HL-60 (cell line): ENCODE results near the gene NSUN7.

Experiments
- DNase-seq, 2 experiments: peaks; one replicate each; pipeline ENCODE4 v3.0.0-alpha.2; 2010 to 2020; ENCODE audit warnings: low read depth in 1 of 2, low spot score in 1 of 2
- H3K27ac ChIP-seq: fragments of 250-450 bp; sonication (Bioruptor Pico); replicated peaks from 2 replicates; pipeline ENCODE4 v1.5.1; 2020; ENCODE audit warnings: mild to moderate bottlenecking, moderate library complexity
- H3K27me3 ChIP-seq: fragments of 250-450 bp; sonication (Bioruptor Pico); 2 replicates; pipeline ENCODE4 v1.5.1; 2021; ENCODE audit warnings: mild to moderate bottlenecking, moderate library complexity; ENCODE audit not compliant: insufficient read depth, poor library complexity, severe bottlenecking
- H3K4me3 ChIP-seq: replicated peaks from 2 replicates; pipeline ENCODE4 v1.5.1; 2011; ENCODE audit warnings: mild to moderate bottlenecking, control low read depth, low read length; ENCODE audit not compliant: insufficient read depth
- GABPA ChIP-seq: IDR thresholded peaks from 2 replicates; pipeline ENCODE4 v1.6.1; 2012; ENCODE audit warnings: low read depth
- POLR2AphosphoS5 ChIP-seq: IDR thresholded peaks from 2 replicates; pipeline ENCODE4 v1.6.1; 2012; ENCODE audit warnings: low read depth
- SPI1 ChIP-seq: IDR thresholded peaks from 2 replicates; pipeline ENCODE4 v1.6.1; 2012; ENCODE audit warnings: low read depth, mild to moderate bottlenecking, borderline replicate concordance
- TF ChIP-seq, protein P1 (sequence below): IDR thresholded peaks from one replicate; pipeline ENCODE4 v1.5.1; 2011; ENCODE audit warnings: low read length, control low read depth, inconsistent platforms; ENCODE audit not compliant: insufficient read depth
- TF ChIP-seq, protein P2 (sequence below): IDR thresholded peaks from 2 replicates; pipeline ENCODE4 v1.6.1; 2012; ENCODE audit warnings: low read depth; ENCODE audit not compliant: insufficient replicate concordance

Gene NSUN7

DNA sequence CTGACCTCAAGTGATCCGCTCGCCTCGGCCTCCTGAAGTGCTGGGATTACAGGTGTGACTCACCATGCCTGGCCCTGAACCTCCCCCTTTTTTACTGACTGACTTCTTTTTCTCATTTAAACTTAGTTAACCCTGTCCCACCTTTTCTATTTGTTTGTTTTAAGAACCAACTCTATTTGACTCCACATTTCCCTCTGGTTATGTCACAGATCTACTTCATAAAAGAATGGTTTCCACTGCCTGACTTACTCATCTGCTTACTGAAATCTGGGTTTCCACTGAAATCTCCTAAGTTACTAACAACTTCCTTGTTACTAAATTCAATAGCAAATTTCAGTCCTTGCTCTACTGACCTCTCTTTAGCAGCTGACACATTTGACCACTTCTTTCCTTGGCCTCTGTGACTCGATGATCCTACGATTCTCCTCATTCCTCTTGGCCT, 28.0 kb upstream of the NSUN7 start:
- TF ChIP-seq, protein P1, sequence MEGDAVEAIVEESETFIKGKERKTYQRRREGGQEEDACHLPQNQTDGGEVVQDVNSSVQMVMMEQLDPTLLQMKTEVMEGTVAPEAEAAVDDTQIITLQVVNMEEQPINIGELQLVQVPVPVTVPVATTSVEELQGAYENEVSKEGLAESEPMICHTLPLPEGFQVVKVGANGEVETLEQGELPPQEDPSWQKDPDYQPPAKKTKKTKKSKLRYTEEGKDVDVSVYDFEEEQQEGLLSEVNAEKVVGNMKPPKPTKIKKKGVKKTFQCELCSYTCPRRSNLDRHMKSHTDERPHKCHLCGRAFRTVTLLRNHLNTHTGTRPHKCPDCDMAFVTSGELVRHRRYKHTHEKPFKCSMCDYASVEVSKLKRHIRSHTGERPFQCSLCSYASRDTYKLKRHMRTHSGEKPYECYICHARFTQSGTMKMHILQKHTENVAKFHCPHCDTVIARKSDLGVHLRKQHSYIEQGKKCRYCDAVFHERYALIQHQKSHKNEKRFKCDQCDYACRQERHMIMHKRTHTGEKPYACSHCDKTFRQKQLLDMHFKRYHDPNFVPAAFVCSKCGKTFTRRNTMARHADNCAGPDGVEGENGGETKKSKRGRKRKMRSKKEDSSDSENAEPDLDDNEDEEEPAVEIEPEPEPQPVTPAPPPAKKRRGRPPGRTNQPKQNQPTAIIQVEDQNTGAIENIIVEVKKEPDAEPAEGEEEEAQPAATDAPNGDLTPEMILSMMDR: no peak
- TF ChIP-seq, protein P2, sequence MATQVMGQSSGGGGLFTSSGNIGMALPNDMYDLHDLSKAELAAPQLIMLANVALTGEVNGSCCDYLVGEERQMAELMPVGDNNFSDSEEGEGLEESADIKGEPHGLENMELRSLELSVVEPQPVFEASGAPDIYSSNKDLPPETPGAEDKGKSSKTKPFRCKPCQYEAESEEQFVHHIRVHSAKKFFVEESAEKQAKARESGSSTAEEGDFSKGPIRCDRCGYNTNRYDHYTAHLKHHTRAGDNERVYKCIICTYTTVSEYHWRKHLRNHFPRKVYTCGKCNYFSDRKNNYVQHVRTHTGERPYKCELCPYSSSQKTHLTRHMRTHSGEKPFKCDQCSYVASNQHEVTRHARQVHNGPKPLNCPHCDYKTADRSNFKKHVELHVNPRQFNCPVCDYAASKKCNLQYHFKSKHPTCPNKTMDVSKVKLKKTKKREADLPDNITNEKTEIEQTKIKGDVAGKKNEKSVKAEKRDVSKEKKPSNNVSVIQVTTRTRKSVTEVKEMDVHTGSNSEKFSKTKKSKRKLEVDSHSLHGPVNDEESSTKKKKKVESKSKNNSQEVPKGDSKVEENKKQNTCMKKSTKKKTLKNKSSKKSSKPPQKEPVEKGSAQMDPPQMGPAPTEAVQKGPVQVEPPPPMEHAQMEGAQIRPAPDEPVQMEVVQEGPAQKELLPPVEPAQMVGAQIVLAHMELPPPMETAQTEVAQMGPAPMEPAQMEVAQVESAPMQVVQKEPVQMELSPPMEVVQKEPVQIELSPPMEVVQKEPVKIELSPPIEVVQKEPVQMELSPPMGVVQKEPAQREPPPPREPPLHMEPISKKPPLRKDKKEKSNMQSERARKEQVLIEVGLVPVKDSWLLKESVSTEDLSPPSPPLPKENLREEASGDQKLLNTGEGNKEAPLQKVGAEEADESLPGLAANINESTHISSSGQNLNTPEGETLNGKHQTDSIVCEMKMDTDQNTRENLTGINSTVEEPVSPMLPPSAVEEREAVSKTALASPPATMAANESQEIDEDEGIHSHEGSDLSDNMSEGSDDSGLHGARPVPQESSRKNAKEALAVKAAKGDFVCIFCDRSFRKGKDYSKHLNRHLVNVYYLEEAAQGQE: no peak
- TF ChIP-seq SPI1: no peak
- no peak for TF ChIP-seq GABPA
- no peak for TF ChIP-seq POLR2AphosphoS5
- Histone ChIP-seq H3K4me3 (no peak overlapping the region), H3K27me3 (no peaks in the 10 kb centered on the region), H3K27ac (peak overlapping the region; percentile 58)
- DNase-seq: no peak

DNA sequence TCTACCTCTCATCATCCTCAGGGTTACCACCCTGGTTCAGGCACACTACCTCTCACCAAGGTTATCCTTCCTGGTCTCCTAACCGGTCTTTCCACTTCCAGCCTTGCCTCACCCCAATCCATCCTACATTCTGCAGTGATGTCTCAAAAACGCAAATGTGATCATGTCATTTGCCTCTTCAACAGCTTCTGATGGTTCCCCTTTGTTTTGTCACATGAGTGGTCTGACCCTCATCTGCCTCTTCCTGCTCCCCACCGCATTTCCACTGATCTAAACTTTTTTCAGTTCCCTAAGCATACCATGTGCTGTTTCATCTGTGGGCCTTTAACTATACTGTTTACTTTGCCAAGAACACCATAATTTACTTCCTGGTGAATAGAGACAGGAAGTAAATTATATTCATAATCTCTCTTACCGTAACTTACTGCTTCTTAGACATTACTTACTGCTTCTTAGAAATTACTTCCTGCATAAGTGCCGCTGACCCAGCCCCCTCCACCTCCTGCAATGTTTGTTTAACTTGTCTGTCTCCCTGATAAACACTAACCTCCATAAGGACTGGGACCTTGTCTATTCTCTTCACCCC, 27.1 kb upstream of the NSUN7 start:
- H3K27ac ChIP-seq: peak overlapping the region; percentile 58
- H3K4me3 ChIP-seq: no peak overlapping the region
- peak; percentile 49 to 64 for DNase-seq
- peak; percentile 11; the same call in 1 of the 2 replicates for TF ChIP-seq SPI1
- TF ChIP-seq, protein P2: no peak
- H3K27me3 ChIP-seq: no peaks in the 10 kb centered on the region

DNA sequence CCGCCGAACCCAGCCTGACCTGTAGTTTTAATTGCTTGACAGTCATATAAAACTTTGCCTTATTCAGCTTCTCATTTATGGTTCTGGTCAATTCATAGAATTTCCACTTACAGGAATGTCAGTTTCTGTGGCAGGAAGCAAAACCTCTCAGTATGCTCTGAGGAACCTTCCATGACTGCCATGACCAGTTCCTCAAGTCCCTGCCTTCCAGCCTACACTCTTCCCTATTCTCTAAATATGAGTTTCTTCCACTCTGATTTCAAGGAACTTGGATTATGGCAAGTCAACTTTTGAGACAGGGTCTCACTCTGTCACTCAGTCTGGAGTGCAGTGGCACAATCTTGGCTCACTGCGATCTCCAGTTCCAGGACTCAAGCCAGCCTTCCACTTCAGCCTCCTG, 26.0 kb upstream of the NSUN7 start:
- no peak overlapping the region; the same call in 1 of the 2 replicates for H3K27ac ChIP-seq
- DNase-seq: no peak

More for the DNA sequence above, 26.0 kb upstream of the NSUN7 start:
- Histone ChIP-seq H3K27me3 (no peaks in the 10 kb centered on the region), H3K4me3 (no peak overlapping the region)
- TF ChIP-seq, protein P2: no peak
- TF ChIP-seq POLR2AphosphoS5: no peak
- TF ChIP-seq, protein P1: no peak
- no peak for TF ChIP-seq GABPA
- TF ChIP-seq SPI1: peak; percentile 3; the same call in 1 of the 2 replicates
